Upper lobe of left lung (tissue), 4 donors: Measurements from ENCODE around the gene B3GAT2.

Experiments used
- POLR2A ChIP-seq, 4 donors: fragments of 450-650 bp; IDR thresholded peaks; one replicate each; pipeline ENCODE4 v1.5.1; 2016 to 2017; ENCODE audit warnings: antibody characterized with exemption in 4 of 4, mild to moderate bottlenecking in 2 of 4
- POLR2AphosphoS5 ChIP-seq, 2 donors: sonication (generic); formaldehyde crosslinking; IDR thresholded peaks; one replicate each; pipeline ENCODE4 v1.5.1; 2017; ENCODE audit warnings: antibody characterized with exemption in 2 of 2
- TF ChIP-seq, protein P1 (sequence below), 6 experiments: fragments of 450-650 bp in 4 of 6; fragments of 200-600 bp in 2 of 6; sonication (generic) in 2 of 6; IDR thresholded peaks; one replicate each; pipeline ENCODE4 v1.5.1; 2016 to 2019; ENCODE audit warnings: antibody characterized with exemption in 6 of 6

DNA sequence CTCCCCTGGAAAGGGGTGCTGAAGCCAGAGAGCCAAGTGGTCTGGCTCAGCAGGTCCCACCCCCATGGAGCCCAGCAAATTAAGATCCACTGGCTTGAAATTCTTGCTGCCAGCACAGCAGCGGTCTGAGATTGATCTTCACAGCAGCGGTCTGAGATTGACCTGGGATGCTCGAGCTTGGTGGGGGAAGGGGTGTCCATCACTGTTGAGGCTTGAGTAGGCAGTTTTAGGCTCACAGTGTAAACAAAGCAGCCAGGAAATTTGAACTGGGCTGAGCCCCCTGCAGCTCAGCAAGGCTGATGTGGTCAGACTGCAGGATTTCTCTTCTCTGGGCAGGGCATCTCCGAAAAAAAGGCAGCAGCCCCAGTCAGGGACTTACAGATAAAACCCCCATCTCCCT is 41.3 kb upstream of the B3GAT2 start:
- TF ChIP-seq, protein P1, sequence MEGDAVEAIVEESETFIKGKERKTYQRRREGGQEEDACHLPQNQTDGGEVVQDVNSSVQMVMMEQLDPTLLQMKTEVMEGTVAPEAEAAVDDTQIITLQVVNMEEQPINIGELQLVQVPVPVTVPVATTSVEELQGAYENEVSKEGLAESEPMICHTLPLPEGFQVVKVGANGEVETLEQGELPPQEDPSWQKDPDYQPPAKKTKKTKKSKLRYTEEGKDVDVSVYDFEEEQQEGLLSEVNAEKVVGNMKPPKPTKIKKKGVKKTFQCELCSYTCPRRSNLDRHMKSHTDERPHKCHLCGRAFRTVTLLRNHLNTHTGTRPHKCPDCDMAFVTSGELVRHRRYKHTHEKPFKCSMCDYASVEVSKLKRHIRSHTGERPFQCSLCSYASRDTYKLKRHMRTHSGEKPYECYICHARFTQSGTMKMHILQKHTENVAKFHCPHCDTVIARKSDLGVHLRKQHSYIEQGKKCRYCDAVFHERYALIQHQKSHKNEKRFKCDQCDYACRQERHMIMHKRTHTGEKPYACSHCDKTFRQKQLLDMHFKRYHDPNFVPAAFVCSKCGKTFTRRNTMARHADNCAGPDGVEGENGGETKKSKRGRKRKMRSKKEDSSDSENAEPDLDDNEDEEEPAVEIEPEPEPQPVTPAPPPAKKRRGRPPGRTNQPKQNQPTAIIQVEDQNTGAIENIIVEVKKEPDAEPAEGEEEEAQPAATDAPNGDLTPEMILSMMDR (IDR thresholded peaks at IDR 0.05) = no peak
- TF ChIP-seq POLR2A (IDR thresholded peaks at IDR 0.05) (no peak), POLR2AphosphoS5 (IDR thresholded peaks at IDR 0.05) (no peak)
